Coronary artery (tissue), 2 donors: ENCODE measurements around the gene MRM3.
"Not testable (repeated sequence)": the region's sequence is repeated elsewhere in the genome, so short reads cannot be mapped to it uniquely, and the experiment has no call there.

Source experiments
- DNase-seq: peaks from one replicate; pipeline ENCODE4 v3.0.0-alpha.2; 2017; ENCODE audit warnings: low spot score
- H3K27ac ChIP-seq, 2 donors: fragments of 200-600 bp; sonication (generic); one replicate each; pipeline ENCODE4 v1.5.1; 2016 to 2019
- H3K4me3 ChIP-seq: fragments of 200-600 bp; sonication (generic); 2 replicates; pipeline ENCODE4 v1.5.1; 2016; ENCODE audit warnings: mild to moderate bottlenecking, moderate library complexity
- CTCF ChIP-seq: fragments of 200-600 bp; sonication (generic); IDR thresholded peaks from one replicate; pipeline ENCODE4 v1.5.1; 2019; ENCODE audit warnings: antibody characterized with exemption

The MRM3 gene

GRCh38 chr17:743139-743538 is 39.0 kb upstream of the MRM3 start:
- Histone ChIP-seq H3K27ac (no peak overlapping the region), H3K4me3 (no peak overlapping the region)
- no peak for DNase-seq
- no peak for TF ChIP-seq CTCF

- H3K4me3 ChIP-seq: no peak overlapping the region
- DNase-seq: no peak
- no peak overlapping the region for H3K27ac ChIP-seq
- no peak for TF ChIP-seq CTCF
These were observed 37.2 kb upstream of the MRM3 start for GRCh38 chr17:744937-745336.

- H3K4me3 ChIP-seq: no peak overlapping the region
- no peak for TF ChIP-seq CTCF
- no peak overlapping the region for H3K27ac ChIP-seq
- DNase-seq: no peak
These were observed 36.7 kb upstream of the MRM3 start for GRCh38 chr17:745406-745805.

- no peak overlapping the region for H3K4me3 ChIP-seq
- H3K27ac ChIP-seq: no peak overlapping the region
- no peak for DNase-seq
- no peak for TF ChIP-seq CTCF
These were observed 36.0 kb upstream of the MRM3 start for GRCh38 chr17:746181-746580.

GRCh38 chr17:746783-747629 is 35.1 kb upstream of the MRM3 start:
- Histone ChIP-seq H3K27ac (no peak overlapping the region), H3K4me3 (no peak overlapping the region)
- no peak for DNase-seq
- TF ChIP-seq CTCF: no peak

- not testable (repeated sequence) for H3K4me3 ChIP-seq, H3K27ac ChIP-seq, DNase-seq
These were observed 33.5 kb upstream of the MRM3 start for GRCh38 chr17:748604-749003.

GRCh38 chr17:749359-749758 is 32.8 kb upstream of the MRM3 start:
- H3K27ac ChIP-seq, H3K4me3 ChIP-seq, DNase-seq: not testable (repeated sequence)

- peak overlapping the region; percentile 80 for H3K4me3 ChIP-seq
- no peak for DNase-seq
- TF ChIP-seq CTCF: no peak
- H3K27ac ChIP-seq: no peak overlapping the region
These were observed 31.6 kb upstream of the MRM3 start for GRCh38 chr17:750431-751037.
